GM12864 (cell line): ENCODE results near the gene TMC2.

Experiments
- DNase-seq: peaks from one replicate; pipeline ENCODE4 v3.0.0-alpha.2; 2011; ENCODE audit warnings: low read depth
- H3K4me3 ChIP-seq: 2 replicates; pipeline ENCODE4 v1.5.1; 2011; ENCODE audit warnings: mild to moderate bottlenecking, low read depth, low read length, control low read depth
- TF ChIP-seq, protein P1 (sequence below): IDR thresholded peaks from 2 replicates; pipeline ENCODE4 v1.5.1; 2011; ENCODE audit warnings: low read depth, mild to moderate bottlenecking, moderate library complexity, low read length, control low read depth, inconsistent platforms; ENCODE audit errors: missing control alignments

Gene TMC2

GRCh38 chr20:2528671-2529271 is 7.6 kb upstream of the TMC2 start:
- DNase-seq = no peak
- TF ChIP-seq, protein P1, sequence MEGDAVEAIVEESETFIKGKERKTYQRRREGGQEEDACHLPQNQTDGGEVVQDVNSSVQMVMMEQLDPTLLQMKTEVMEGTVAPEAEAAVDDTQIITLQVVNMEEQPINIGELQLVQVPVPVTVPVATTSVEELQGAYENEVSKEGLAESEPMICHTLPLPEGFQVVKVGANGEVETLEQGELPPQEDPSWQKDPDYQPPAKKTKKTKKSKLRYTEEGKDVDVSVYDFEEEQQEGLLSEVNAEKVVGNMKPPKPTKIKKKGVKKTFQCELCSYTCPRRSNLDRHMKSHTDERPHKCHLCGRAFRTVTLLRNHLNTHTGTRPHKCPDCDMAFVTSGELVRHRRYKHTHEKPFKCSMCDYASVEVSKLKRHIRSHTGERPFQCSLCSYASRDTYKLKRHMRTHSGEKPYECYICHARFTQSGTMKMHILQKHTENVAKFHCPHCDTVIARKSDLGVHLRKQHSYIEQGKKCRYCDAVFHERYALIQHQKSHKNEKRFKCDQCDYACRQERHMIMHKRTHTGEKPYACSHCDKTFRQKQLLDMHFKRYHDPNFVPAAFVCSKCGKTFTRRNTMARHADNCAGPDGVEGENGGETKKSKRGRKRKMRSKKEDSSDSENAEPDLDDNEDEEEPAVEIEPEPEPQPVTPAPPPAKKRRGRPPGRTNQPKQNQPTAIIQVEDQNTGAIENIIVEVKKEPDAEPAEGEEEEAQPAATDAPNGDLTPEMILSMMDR = no peak
- H3K4me3 ChIP-seq = no peak overlapping the region

GRCh38 chr20:2533118-2533517 is 3.3 kb upstream of the TMC2 start:
- TF ChIP-seq, protein P1 = no peak
- no peak for DNase-seq
- no peak overlapping the region for H3K4me3 ChIP-seq

DNA sequence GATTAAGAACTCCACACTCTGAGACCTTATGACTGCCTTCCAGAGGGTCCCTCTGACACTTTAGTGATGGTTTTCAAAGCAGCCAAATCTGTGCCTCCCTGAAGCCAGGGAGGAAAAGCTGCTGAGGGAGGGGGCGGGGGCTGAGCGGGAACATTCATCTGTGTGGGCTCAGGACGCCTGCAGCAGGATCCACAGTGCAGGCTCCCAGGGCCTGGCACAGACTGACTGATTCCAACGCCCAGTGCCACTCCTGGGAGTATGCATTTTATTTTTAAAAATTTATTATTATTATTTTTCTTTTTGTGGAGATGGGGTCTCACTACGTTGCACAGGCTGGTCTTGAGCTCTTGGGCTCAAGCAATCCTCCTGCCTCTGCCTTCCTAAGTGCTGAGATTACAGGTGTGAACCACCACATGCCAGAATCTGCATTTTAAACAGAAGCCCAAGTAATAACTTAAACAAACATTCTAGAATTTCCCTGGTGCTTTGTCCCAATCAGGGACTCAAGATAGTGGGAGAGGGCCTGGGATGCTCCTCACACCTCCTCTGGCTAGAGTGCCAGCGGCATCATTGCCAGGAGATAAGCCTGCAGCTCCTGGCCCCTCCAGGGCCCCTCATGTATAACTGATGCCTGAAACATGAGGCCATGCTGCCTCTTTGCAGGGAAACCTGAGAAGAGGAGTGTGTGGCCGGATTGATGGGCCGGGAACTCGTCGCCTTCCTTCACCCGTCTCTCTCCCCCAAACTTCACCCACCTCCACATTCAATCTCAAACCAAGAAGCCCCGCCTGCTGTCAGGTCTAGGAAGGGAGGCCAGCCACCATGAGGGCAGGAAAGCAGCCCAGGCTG is 438 bp upstream of the TMC2 start:
- TF ChIP-seq, protein P1 = no peak
- no peak overlapping the region for H3K4me3 ChIP-seq
- DNase-seq = no peak

- H3K4me3 ChIP-seq = no peak overlapping the region
- DNase-seq = no peak
- TF ChIP-seq, protein P1 = no peak
Measured at GRCh38 chr20:2537101-2537500, 728 bp downstream of the TMC2 start.

DNA sequence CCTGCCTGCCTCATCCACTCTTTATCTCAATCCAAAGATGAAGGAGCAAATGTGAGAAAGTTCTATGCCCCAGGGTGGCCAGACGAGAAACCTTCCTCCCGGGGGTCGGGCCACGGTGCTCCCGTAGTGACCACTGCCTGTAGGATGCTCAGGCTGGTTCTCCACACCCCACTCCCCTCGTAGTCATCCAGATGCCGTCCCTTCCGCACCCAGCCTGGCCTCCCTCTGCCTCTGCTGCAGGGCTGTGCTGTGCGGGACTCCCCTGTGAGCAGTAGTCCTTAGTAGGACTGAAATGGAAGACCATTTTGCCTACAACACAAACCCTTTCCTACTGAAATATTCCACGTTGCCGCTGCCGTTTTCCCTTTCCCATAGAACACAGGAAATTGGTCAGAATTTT is 2.0 kb downstream of the TMC2 start:
- TF ChIP-seq, protein P1 = no peak
- no peak for DNase-seq
- H3K4me3 ChIP-seq = no peak overlapping the region

GRCh38 chr20:2538931-2539720 is 2.8 kb downstream of the TMC2 start:
- DNase-seq = no peak
- TF ChIP-seq, protein P1 = no peak
- no peak overlapping the region for H3K4me3 ChIP-seq
